Neural progenitor cell (in vitro differentiated cells): ENCODE results near the gene RNF123.

ENCODE experiments used
- CTCF ChIP-seq: fragments of 200-600 bp; sonication (generic); IDR thresholded peaks from 2 replicates; pipeline ENCODE4 v1.5.1; 2017; ENCODE audit warnings: antibody characterized with exemption, mild to moderate bottlenecking
- EZH2 ChIP-seq: fragments of 200-600 bp; sonication (generic); IDR thresholded peaks from 2 replicates; pipeline ENCODE4 v1.6.1; 2017; ENCODE audit warnings: antibody characterized with exemption, mild to moderate bottlenecking, moderate library complexity

- TF ChIP-seq CTCF, result no peak
- no peak for TF ChIP-seq EZH2
Measured at GRCh38 chr3:49703956-49704355, 14.6 kb downstream of the RNF123 start.
